ENCODE data around the gene KDELR3. TPM values are rescaled to one million over a fixed set of nuclear protein-coding genes. Genes with fewer than 3 reads are reported as not detected.
A peak's percentile ranks its signal among the peaks of the same experiment; 100 is the strongest.

Gene KDELR3
- total and polyA plus RNA-seq, 5 experiments from 2014 or later: 0.11 to 0.28 TPM; not detected in 3

DNA sequence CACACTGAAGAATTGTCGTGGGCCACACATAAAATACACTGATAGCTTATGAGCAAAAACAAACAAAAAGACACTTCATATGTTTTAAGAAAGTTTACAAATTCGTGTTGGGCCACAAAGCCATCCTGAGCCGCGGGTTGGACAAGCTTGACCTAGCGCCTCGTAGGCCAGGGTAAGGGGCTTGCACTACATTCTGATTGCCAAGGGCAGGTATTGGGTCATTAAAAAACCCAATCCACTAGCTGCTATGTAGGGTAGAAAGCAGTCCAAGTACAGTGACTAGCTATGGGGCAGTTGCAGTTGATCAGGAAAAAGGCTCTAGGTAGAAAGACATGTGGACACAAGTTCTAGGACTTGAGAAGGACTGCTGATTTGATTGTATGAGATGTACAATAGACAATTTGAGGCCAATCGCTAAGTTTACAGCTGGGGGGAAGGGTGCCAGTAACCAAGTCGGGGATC lies 14.0 kb downstream of the KDELR3 start:
- no peak for DNase-seq
- Mint-ChIP-seq H3K4me1 (peaks cover 10 to 42% (median 28%) of the 10 kb centered on the region in 4 donors), H3K4me3 (peak overlapping the region in 1 of 10 donors; percentile 24), H3K9me3 (no peaks in the 10 kb centered on the region), H3K27me3 (no peaks in the 10 kb centered on the region), H3K27ac (peak overlapping the region in 6 of 10 donors; percentile 0 to 74 (median 55)), H3K36me3 (peaks cover 13 to 67% (median 28%) of the 10 kb centered on the region in 3 donors)
- POLR2A ChIA-PET: interaction anchor here (2.5 kb wide), 1 partner anchor 9 kb away, joined by 13 read pairs; no protein-coding TSS in a partner anchor
- ATAC-seq: peak in 1 of 2 donors; percentile 9

DNA sequence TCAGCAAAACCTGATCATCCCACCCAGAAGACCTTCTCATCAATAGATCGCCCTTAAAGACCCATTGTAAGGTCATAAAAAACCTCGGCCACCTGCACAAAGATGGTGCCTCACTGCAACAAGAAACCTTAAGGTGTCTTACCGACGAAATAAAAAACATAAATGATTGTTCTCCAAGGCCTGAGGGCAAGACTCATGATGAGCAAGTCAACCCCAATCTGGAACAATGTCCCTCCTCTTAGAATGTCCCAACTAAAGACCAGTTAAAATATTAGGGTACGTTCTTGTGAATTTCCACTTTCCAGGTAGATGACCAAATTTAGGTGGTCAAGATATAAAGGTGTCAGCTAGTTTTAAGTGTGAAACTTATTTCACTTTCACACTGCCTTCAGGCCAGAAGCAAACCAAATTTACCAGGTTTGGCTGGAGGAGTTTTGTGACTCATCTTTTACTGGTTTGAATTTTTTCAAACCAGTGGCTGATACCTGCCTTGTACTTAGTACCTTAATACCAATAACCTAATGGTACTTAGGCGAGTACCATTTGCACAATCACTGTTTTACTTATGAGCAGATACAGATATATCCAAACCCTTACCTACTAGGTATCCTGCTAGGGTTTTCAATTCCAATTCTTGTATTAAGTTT lies 14.9 kb downstream of the KDELR3 start:
- ATAC-seq (no peak), DNase-seq (no peak)
- Mint-ChIP-seq H3K4me3 (no peak overlapping the region), H3K27me3 (no peaks in the 10 kb centered on the region), H3K4me1 (peaks cover 11 to 44% (median 32%) of the 10 kb centered on the region in 4 donors), H3K36me3 (peaks cover 13 to 73% (median 30%) of the 10 kb centered on the region in 3 donors), H3K27ac (peak overlapping the region in 6 of 10 donors; percentile 9 to 74 (median 46)), H3K9me3 (no peaks in the 10 kb centered on the region)
- POLR2A ChIA-PET: no interaction called here

DNA sequence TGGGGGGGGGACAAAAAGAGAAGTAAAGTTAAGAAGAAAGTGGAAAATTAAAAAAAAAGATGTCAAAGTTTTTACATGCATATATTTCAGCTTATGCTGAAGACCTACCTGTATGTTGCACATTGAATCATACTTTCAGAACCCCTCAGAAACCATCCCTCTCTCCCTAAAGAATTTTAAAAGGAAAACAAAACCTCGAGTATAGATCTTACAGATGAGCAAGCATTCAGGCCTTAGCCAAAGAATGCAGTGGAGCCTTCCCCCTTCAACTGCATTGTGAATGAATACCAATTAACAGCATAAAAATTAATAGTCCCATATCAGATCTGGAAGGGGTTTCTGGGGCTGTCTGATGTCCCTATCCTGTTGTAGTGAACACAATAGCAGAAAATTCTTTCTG lies 16.3 kb downstream of the KDELR3 start:
- Mint-ChIP-seq H3K27me3 (no peaks in the 10 kb centered on the region), H3K9me3 (no peaks in the 10 kb centered on the region), H3K4me1 (peaks cover 18 to 54% (median 39%) of the 10 kb centered on the region in 4 donors), H3K36me3 (peaks cover 18 to 87% (median 32%) of the 10 kb centered on the region in 3 donors), H3K4me3 (peak overlapping the region in 1 of 10 donors; percentile 52), H3K27ac (peak overlapping the region in 9 of 10 donors; percentile 6 to 73 (median 56))
- DNase-seq: no peak
- POLR2A ChIA-PET: interaction anchor here (1.2 to 1.3 kb wide), 2 partner anchors 16 to 21 kb away, joined by 3 to 5 read pairs; partner anchors contain the start of gene KDELR3
- ATAC-seq: no peak

DNA sequence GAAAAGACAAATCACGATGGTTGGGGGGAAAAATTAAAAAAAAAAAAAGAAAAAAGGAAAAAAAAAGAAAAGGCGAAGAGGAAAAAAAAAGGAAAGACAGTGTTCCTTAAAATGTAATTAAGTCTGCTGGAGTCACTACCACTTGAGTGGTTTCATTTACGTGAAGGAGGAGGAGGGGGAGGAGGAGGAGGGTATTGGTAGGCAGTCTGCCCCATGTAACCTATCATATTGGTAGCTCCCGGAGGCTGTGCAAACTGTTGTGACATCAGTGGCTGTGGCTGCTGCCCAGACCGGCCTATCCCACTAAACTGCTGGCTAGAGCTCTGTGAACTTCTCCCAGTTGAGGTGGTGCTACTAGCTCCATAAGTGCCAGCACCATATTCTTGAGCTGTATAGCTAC lies 17.9 kb downstream of the KDELR3 start:
- Mint-ChIP-seq H3K4me3 (peak overlapping the region in 1 of 10 donors; percentile 48), H3K9me3 (no peaks in the 10 kb centered on the region), H3K27ac (peak overlapping the region; percentile 15 to 78 (median 51)), H3K4me1 (peaks cover 24 to 68% (median 49%) of the 10 kb centered on the region in 4 donors), H3K36me3 (peaks cover 20 to 95% (median 35%) of the 10 kb centered on the region in 3 donors), H3K27me3 (no peaks in the 10 kb centered on the region)
- ATAC-seq: peak; percentile 18 to 38
- POLR2A ChIA-PET: interaction anchor here (0.6 to 1.1 kb wide), 5 partner anchors 10 to 312 kb away, joined by 3 to 4 read pairs (median 3); partner anchors contain the start of gene TOMM22
- DNase-seq: no peak

DNA sequence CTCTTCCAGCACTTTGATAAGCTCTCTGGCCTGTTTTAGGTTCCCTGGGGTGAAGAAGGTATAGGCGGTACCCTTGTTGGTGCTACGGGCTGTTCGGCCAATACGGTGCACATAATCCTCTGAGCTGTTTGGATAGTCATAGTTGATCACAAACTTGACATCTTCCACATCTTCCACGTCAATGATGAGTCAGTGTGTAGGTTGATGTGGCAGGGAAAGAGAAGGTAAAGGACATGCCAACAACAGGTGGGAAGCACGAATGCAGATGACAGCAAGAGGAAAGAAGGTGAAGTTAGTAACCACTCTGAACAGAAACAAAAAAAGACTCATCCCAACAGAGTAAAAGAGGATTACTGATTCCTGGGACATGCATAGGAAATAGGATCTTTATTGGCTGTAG lies 20.1 kb downstream of the KDELR3 start:
- POLR2A ChIA-PET: interaction anchor here (0.6 to 5.9 kb wide), 5 partner anchors 9 to 19 kb away, joined by 3 to 35 read pairs (median 6); no protein-coding TSS in a partner anchor
- H3K4me1 Mint-ChIP-seq: peaks cover 24 to 64% (median 56%) of the 10 kb centered on the region in 4 donors
- DNase-seq: no peak
- H3K27me3 Mint-ChIP-seq: no peaks in the 10 kb centered on the region
- peak overlapping the region in 9 of 10 donors; percentile 18 to 88 (median 60) for H3K27ac Mint-ChIP-seq
- peaks cover 11 to 94% (median 29%) of the 10 kb centered on the region in 3 donors for H3K36me3 Mint-ChIP-seq
- peak overlapping the region in 2 of 10 donors; percentile 16 to 62 for H3K4me3 Mint-ChIP-seq
- ATAC-seq: no peak
- H3K9me3 Mint-ChIP-seq: no peaks in the 10 kb centered on the region

DNA sequence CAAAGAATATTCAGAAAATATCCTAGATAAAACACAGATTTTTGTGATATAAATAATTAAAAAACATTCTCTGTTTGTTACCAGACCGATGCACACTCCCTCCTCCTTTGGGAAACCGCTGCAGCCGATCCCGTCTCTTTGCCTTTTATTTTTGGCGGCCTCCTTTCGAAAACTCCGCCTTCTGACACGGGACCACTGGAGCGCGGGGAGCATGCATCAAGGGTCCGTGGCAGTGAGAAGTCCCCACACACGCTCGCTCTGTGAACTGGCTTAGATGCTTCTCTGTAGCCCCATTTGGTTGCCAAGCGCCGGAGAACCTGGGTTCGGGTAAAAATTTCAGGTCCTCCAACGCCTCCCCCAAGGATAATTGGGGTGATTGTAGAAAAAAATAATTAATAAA lies 21.2 kb downstream of the KDELR3 start:
- H3K36me3 Mint-ChIP-seq: peaks cover 12 to 94% (median 34%) of the 10 kb centered on the region in 3 donors
- ATAC-seq (no peak), DNase-seq (no peak)
- H3K27ac Mint-ChIP-seq: peak overlapping the region in 2 of 10 donors; percentile 8 to 66
- no peak overlapping the region for H3K4me3 Mint-ChIP-seq
- no peaks in the 10 kb centered on the region for H3K9me3 Mint-ChIP-seq
- no peaks in the 10 kb centered on the region for H3K27me3 Mint-ChIP-seq
- peaks cover 20 to 59% (median 52%) of the 10 kb centered on the region in 4 donors for H3K4me1 Mint-ChIP-seq
- POLR2A ChIA-PET: interaction anchor here (1.0 to 5.9 kb wide), 3 partner anchors 13 to 17 kb away, joined by 4 to 35 read pairs (median 5); partner anchors contain the start of gene DDX17

DNA sequence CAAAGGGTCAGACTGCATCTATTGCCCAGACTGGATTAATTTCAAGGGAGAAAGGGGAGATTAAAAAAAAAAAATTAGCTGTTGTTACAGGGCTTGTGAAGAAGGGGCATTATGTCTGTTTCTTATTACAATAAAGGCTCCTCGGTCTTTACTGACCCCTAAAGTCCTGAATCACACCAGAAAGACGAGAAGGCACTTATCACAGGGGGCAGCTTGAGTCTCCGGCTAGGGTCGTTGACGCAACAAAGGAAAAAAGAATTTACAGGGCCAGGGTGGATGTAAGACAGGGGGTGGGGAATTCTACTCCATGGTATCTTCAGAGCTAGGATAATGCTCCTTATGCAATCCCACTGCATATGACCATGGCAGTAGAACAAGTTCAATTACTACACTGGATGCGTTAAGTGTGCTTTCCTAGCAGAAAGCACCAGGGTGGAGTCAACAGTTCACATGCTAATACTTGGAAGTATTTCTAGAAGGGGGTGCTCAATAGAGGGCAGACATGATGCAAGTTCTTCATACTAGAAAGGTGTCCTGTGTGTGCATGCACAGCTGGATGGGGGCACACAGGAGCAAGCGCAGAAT lies 21.8 kb downstream of the KDELR3 start:
- POLR2A ChIA-PET: interaction anchor here (1.1 to 5.9 kb wide), 5 partner anchors 9 to 17 kb away, joined by 3 to 35 read pairs (median 5); partner anchors contain the start of gene DDX17
- ATAC-seq: peak; percentile 23 to 34
- peaks cover 18 to 60% (median 52%) of the 10 kb centered on the region in 4 donors for H3K4me1 Mint-ChIP-seq
- DNase-seq: no peak
- no peaks in the 10 kb centered on the region for H3K27me3 Mint-ChIP-seq
- no peaks in the 10 kb centered on the region for H3K9me3 Mint-ChIP-seq
- H3K4me3 Mint-ChIP-seq: peak overlapping the region in 1 of 10 donors; percentile 52
- peak overlapping the region in 7 of 10 donors; percentile 6 to 68 (median 66) for H3K27ac Mint-ChIP-seq
- peaks cover 12 to 94% (median 34%) of the 10 kb centered on the region in 3 donors for H3K36me3 Mint-ChIP-seq

DNA sequence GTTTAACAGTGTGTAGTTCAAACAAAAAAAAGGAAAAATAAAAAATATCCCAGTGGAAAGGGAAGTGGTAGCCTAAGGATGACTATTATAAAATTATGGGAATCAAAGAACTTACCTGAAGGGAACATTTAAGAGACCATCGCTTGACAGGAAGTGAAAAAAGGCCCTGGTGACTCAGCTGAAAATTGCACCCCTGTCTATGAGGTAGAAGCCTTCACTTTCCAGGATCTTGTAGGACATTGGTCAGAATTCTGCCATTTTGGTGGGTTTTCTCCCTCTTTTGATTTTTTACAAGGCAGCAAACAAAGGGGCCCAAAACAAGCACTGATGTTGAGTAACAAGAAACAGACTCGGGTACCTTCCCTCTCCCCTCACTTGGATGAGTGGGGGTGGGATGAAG lies 22.6 kb downstream of the KDELR3 start:
- peak in 1 of 2 donors; percentile 41 for ATAC-seq
- Mint-ChIP-seq H3K27ac (peak overlapping the region in 9 of 10 donors; percentile 25 to 82 (median 63)), H3K27me3 (no peaks in the 10 kb centered on the region), H3K36me3 (peaks cover 12 to 94% (median 37%) of the 10 kb centered on the region in 3 donors), H3K9me3 (no peaks in the 10 kb centered on the region), H3K4me3 (no peak overlapping the region), H3K4me1 (peaks cover 18 to 61% (median 47%) of the 10 kb centered on the region in 4 donors)
- POLR2A ChIA-PET: interaction anchor here (1.1 to 5.9 kb wide), 5 partner anchors 8 to 16 kb away, joined by 3 to 35 read pairs (median 5); partner anchors contain the start of gene DDX17
- no peak for DNase-seq

DNA sequence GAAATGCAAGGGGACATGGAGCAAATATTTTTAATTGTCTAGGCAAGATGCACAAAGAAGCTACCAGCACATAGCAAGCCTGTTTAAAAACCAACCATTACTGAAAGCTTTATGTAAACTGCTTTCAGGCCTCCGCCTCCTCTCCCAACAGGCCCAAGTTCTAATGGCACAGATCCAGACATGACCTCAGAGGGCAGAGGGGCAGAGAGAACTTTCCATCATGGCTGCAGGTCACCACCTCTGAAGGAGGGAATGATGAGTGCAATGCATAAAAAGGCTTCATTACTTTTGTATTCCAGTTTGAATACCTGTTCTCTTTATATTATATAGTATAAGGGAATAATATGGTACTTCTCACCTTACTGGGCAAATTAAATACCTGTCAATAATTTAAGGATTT lies 23.0 kb downstream of the KDELR3 start:
- DNase-seq: no peak
- Mint-ChIP-seq H3K4me3 (no peak overlapping the region), H3K27ac (peak overlapping the region in 8 of 10 donors; percentile 45 to 82 (median 64)), H3K36me3 (peaks cover 12 to 94% (median 40%) of the 10 kb centered on the region in 3 donors), H3K27me3 (no peaks in the 10 kb centered on the region), H3K4me1 (peaks cover 18 to 60% (median 44%) of the 10 kb centered on the region in 4 donors), H3K9me3 (no peaks in the 10 kb centered on the region)
- POLR2A ChIA-PET: interaction anchor here (1.1 to 5.9 kb wide), 3 partner anchors 8 to 11 kb away, joined by 3 to 35 read pairs (median 13); no protein-coding TSS in a partner anchor
- ATAC-seq: peak in 1 of 2 donors; percentile 16

DNA sequence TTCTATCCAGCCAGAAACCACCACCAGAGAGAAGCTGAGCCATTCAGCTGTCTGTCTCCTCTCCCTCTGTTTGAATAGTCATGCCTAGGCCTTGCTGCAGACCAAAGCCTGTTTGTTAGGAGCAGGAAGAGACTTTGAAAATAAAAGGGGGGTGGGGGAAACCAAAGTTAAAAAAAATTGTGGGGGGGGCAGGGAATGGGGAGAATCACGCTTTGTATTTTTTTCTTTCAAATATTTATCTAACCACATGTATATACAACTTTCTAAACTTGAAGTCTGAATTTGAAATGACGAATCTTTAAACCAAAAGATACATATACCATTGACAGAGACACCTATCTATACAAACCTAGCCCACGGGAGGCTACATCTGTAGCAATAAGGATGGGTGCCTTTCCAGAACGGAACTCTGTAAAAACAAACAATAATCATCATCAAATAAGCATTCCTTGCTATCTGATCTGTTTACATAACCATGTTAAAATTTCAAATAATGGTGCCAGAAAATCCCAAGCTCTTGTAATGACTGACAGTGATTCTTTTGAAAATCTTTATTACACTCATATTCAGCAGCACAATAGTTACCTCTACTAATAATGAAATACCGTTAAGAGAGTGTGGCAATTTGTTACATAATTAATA lies 23.9 kb downstream of the KDELR3 start:
- POLR2A ChIA-PET: interaction anchor here (1.1 to 5.9 kb wide), 3 partner anchors 10 to 15 kb away, joined by 3 to 35 read pairs (median 13); no protein-coding TSS in a partner anchor
- Mint-ChIP-seq H3K27me3 (no peaks in the 10 kb centered on the region), H3K4me1 (peaks cover 16 to 55% (median 40%) of the 10 kb centered on the region in 4 donors), H3K27ac (peak overlapping the region in 5 of 10 donors; percentile 26 to 73 (median 40)), H3K4me3 (no peak overlapping the region), H3K36me3 (peaks cover 12 to 93% (median 37%) of the 10 kb centered on the region in 3 donors), H3K9me3 (no peaks in the 10 kb centered on the region)
- ATAC-seq (no peak), DNase-seq (no peak)

DNA sequence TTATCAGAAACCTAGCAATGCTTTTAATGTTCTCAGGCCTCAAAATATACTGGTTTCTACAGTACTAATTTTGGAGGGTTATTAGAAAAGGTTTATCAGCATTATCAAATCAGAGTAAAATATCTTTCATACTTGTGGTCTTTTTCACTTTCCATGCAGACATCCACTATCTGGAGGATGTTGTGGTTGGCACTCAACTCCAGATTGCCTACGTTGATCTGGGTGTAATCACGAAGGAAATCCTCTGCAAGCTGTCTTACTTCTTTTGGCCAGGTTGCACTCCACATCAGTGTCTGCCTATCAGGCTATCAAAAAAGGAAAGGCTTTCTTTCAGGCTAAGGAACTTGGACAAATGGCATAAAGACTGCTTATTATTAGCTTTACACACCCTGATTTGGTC lies 26.6 kb downstream of the KDELR3 start:
- peaks cover 8 to 96% (median 46%) of the 10 kb centered on the region in 3 donors for H3K36me3 Mint-ChIP-seq
- peak overlapping the region in 1 of 10 donors; percentile 10 for H3K4me3 Mint-ChIP-seq
- H3K27me3 Mint-ChIP-seq: no peaks in the 10 kb centered on the region
- DNase-seq (no peak), ATAC-seq (no peak)
- peaks cover 11 to 58% (median 41%) of the 10 kb centered on the region in 4 donors for H3K4me1 Mint-ChIP-seq
- no peaks in the 10 kb centered on the region for H3K9me3 Mint-ChIP-seq
- peak overlapping the region in 8 of 10 donors; percentile 31 to 60 (median 46) for H3K27ac Mint-ChIP-seq
- POLR2A ChIA-PET: interaction anchor here (0.6 to 1.0 kb wide), 2 partner anchors 9 to 83 kb away, joined by 3 to 5 read pairs; no protein-coding TSS in a partner anchor
